GM11168 (cell line): ENCODE results near the gene KAZALD1.

Source experiments
- in situ Hi-C: fragments of 300-500 bp; cut with MboI; formaldehyde crosslinking; loops from one replicate; pipeline ENCODE4 v1.12.0; 2022; ENCODE audit warnings: low sequenced_read_pairs; ENCODE audit not compliant: unreplicated experiment

KAZALD1 gene

GRCh38 chr10:101065481-101066145, 3.8 kb downstream of the KAZALD1 start:
- in situ Hi-C loops = no loop called here

- in situ Hi-C loops = no loop called here
These were observed 4.5 kb downstream of the KAZALD1 start for GRCh38 chr10:101066146-101066895.

- in situ Hi-C loops = no loop called here
These were observed 5.1 kb downstream of the KAZALD1 start for GRCh38 chr10:101066896-101067355.

- in situ Hi-C loops = no loop called here
These were observed 5.7 kb downstream of the KAZALD1 start for GRCh38 chr10:101067356-101068083.

GRCh38 chr10:101069441-101069840, 7.7 kb downstream of the KAZALD1 start:
- in situ Hi-C loops = no loop called here

- in situ Hi-C loops = no loop called here
These were observed 8.3 kb downstream of the KAZALD1 start for GRCh38 chr10:101070098-101070497.

GRCh38 chr10:101071267-101071884, 9.6 kb downstream of the KAZALD1 start:
- in situ Hi-C loops = no loop called here

- in situ Hi-C loops = no loop called here
These were observed 10.2 kb downstream of the KAZALD1 start for GRCh38 chr10:101071885-101072433.

- in situ Hi-C loops = no loop called here
These were observed 11.1 kb downstream of the KAZALD1 start for GRCh38 chr10:101072923-101073322.

GRCh38 chr10:101073631-101074030, 11.8 kb downstream of the KAZALD1 start:
- in situ Hi-C loops = no loop called here

GRCh38 chr10:101075775-101076174, 14.0 kb downstream of the KAZALD1 start:
- in situ Hi-C loops = no loop called here

- in situ Hi-C loops = no loop called here
These were observed 14.8 kb downstream of the KAZALD1 start for GRCh38 chr10:101076630-101077029.

GRCh38 chr10:101079874-101080273, 18.1 kb downstream of the KAZALD1 start:
- in situ Hi-C loops = no loop called here

- in situ Hi-C loops = no loop called here
These were observed 19.4 kb downstream of the KAZALD1 start for GRCh38 chr10:101080933-101081931.

- in situ Hi-C loops = loop anchor here (5.0 kb wide), 1 partner anchor 56 kb away; no protein-coding TSS in a partner anchor
These were observed 24.1 kb downstream of the KAZALD1 start for GRCh38 chr10:101085846-101086245.

GRCh38 chr10:101087376-101087775, 25.6 kb downstream of the KAZALD1 start:
- in situ Hi-C loops = loop anchor here (5.0 kb wide), 1 partner anchor 55 kb away; no protein-coding TSS in a partner anchor

- in situ Hi-C loops = loop anchor here (5.0 kb wide), 1 partner anchor 54 kb away; no protein-coding TSS in a partner anchor
These were observed 26.2 kb downstream of the KAZALD1 start for GRCh38 chr10:101087965-101088364.

- in situ Hi-C loops = loop anchor here (5.0 kb wide), 1 partner anchor 53 kb away; no protein-coding TSS in a partner anchor
These were observed 27.9 kb downstream of the KAZALD1 start for GRCh38 chr10:101089520-101090299.
